NCI-H748 (cell line): ENCODE results near the gene WNT5B.
A peak's percentile ranks its signal among the peaks of the same experiment; 100 is the strongest.

Experiments
- DNase-seq: peaks from one replicate; lab custom pipeline; 2025; ENCODE audit not compliant: unreplicated experiment; lab: John Stamatoyannopoulos, UW

WNT5B gene

DNA sequence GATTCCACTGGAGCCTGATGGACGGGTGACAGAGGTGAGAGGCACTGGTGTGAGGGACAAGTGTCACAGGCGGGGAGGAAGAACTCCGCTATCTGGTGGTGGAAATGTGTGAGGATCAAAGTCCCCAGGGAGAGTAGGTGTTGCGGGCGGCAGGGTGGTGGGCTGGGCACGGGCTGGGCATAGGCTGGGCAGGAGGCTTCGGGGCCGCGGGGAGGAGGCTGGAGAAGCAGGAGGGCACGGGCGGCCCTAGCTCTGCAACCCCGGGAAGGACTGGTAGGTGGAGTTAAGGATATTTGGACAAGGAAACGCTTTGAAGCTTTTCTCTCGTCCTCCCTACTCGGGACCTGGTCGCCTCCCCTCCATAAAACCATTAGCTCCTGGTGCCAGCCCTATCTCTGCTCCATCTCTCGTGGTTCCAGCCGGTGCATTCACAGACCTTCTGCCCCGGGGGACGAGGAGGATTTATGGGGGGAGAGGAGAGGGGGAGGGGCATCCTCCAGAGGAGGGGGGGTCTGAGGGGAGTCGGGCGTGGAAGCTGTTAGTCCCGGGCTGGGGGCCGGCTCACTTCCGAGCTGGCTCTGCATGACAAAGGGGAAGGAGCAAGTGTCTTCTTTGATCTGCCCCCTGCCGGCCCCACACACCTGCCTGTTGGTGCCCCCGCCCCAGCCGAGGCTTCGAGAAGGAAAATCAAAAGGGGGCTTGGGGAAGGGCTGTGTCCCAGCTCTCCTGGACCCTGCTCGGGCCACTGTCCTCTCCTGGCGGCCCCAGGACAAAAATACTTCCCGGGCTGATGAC lies 504 bp downstream of the WNT5B start:
- peak; percentile 46 for DNase-seq

DNA sequence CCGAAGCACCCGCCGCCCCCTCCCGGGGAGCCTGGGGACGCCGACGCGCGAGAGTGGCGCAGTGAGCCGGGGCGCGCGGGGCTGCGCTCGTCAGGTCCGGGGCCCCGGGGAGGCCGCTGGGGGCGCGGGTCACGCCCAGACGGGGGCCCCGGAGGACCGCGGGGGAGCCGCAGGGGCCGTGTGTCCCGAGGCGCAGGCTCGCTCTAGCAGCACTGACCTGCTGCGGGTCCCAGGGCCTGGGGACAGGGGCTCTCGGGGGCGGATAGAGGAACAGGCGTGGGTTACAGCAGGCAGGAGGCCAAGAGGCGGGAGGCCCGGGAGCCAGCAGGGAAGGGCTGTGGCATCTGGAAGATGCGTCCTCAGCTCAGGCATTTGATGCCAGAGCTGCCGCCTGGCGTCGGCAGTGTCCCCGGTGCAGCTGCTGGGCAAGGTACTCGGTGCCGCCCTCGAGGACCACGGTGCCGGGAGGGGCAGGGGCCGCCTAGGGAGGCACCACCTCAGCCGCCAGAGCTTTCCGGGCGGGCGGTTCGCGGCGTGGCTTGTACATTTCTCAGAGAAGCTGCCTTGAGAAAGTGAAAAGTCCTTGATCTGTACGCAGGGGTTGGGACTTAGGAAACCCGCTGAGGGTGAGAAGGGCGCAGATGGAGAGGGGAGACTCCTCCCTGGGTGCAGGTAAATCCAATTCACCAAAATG lies 1.2 kb downstream of the WNT5B start:
- peak; percentile 67 for DNase-seq

DNA sequence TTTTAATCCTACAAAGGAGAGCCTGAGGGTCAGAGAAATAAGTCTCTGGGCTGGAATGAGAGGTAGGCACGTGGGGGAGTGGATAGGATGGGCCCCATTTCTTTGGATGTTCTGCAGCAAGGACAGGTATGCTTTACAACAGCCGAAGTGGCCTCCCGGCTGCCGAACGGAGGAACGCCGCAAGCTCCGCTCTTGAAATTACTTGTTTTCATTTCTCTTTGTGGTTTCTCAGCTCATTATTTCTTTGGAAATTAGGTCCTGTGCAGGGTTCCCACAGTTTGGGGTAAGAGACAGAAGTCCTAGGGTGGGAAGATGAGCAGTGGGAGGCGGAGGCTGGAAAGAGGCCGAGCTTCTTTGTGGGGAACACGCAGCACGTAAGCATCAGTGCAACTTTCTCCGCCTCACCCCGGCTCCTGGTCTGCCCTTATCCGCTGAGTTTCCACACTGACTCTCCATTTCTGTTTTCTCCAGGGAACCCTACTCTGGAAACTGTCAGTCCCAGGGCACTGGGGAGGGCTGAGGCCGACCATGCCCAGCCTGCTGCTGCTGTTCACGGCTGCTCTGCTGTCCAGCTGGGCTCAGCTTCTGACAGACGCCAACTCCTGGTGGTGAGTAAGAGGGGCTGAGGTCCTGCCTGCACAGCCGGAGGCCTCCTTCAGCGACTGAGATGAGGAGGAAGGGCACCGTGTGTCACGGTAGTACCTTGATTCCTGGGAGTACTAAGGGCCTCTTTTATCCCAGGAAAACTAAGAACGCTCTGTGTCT lies 2.0 kb downstream of the WNT5B start:
- DNase-seq, result no peak

- DNase-seq, result no peak
Observed at GRCh38 chr12:1632702-1633101, 3.7 kb downstream of the WNT5B start.

- no peak for DNase-seq
Observed at GRCh38 chr12:1633459-1633858, 4.4 kb downstream of the WNT5B start.

DNA sequence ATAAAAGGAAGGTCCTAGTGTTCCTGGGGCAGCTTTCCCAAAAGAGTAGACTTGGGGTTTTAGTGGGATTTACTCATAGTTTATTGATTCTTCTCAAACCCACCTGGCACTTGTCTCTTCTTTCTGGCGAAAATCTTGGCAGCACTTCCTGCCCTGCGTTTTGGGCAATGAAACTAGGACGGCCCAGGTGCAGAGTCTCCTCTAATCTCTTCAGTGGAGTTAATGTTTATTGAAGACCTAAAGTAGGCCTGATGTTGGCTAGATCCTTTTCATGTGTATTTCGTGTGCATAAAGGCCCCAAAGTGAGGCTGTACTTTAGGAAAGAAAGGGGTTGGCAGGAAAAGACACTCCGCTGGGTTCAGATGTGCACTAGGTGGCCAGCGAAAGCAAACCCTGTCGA lies 5.1 kb downstream of the WNT5B start:
- no peak for DNase-seq

DNA sequence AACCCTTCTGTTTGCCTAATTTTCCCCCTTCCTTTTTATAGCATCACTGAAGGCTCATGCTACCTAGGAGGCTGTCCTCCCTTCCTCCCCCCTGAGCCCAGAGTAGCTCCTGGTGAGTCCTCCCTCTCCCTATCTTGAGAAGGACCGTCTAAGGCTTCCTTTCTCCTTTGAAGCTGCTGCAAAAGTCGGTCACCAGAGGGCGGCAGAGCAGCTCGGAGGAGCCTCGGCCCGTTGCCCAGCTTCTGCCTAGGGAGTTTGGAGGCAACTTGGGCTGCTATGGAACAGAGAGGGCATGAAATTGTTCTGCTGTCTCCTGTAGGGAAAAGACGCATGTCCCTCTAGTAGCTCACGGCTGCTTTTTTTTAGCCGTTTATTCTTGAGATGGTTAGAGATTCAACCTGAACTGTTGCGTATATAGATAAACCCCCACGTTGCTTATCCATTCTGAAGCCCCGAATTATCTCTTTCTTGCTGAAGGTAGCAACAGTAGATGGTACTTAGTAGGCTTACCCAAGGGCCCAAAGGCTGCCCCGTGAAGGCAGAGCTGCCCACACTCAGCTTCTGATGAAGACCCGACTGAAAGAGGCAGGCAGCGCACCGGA lies 5.7 kb downstream of the WNT5B start:
- peak; percentile 61 for DNase-seq

GRCh38 chr12:1635301-1636095 lies 6.5 kb downstream of the WNT5B start:
- no peak for DNase-seq

- DNase-seq, result no peak
Observed at GRCh38 chr12:1638203-1638602, 9.2 kb downstream of the WNT5B start.

DNA sequence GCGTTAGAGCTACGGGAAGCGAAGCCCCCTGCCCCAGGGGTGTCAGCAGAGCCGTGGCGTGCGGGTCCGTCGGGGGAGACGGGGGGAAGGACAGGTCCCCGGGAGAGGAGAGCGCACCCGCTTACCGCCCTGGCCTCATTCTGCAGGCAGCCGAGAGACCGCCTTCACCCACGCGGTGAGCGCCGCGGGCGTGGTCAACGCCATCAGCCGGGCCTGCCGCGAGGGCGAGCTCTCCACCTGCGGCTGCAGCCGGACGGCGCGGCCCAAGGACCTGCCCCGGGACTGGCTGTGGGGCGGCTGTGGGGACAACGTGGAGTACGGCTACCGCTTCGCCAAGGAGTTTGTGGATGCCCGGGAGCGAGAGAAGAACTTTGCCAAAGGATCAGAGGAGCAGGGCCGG lies 10.5 kb downstream of the WNT5B start:
- no peak for DNase-seq

DNA sequence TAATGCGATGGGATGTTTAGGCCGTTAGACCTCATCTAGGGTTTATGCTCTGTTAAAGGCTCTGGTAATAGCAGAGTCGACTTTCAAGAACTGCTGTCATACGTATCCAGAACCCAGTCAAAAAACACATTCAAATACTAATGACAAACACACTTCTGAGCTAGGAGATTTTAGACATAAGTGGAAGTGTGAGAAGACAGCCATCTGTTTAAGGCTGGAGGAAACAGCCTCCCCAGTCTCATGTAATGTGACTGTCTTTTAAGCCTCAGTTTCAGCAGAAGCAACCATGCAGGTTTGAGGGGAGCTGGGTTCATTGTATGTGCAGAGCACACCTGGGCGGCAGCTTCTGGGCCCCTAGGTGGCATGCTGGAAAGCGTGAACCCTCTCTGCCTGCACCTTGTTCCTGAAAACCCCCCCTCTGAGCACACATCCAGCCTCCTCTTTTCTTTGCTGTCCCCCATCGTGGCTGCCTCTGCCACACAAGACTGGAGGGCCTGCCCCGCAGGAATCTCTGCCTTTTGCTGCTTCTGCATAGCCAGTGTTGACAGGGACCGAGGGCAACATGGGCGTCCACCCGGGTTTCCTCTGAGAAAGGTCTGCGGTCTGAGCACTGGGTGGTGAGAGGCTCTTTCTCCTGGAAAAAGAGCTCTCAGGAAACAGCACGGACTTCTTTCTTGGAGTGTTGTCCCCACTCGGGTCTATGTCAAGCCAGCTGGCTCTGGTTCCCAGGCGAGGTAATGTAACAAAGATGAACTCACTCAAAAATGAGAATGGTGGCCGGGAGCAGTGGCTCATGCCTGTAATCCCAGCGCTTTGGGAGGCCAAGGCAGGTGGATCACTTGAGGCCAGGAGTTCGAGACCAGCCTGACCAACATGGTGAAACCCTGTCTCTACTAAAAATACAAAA lies 11.6 kb downstream of the WNT5B start:
- no peak for DNase-seq

- peak; percentile 54 for DNase-seq
Observed at GRCh38 chr12:1642513-1642912, 13.5 kb downstream of the WNT5B start.

GRCh38 chr12:1643043-1643442 lies 14.0 kb downstream of the WNT5B start:
- DNase-seq, result no peak

DNA sequence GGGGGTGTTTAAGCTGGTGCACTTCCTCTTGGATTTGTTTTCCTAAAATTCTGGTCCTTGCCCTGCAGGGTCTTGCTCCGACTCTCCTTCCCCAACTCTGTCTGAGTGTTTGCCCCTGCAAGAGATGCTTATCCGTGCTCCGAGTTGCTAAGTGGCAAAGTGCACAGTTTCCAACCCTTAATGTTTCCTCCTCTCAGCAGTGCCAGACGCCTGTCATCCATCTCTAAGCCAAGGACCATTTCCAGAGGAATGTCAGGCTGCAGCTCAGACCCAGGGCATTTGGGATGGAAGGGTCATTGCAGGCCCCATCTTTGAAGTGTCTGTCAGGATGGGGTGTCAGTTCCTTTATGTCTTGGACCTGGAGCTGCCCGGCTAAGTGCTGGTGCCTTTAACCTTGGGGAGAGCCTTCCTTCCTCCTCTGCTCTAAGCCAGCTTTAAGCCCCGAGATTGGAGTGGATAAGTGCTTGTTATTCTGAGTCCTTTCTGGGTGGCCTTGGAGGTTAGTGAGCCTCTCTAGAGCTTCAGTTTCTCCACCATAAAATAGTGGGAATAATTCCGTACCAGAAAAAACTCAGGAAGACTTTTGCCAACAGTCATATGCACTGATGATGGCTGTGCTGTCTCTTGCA lies 15.0 kb downstream of the WNT5B start:
- DNase-seq, result no peak

DNA sequence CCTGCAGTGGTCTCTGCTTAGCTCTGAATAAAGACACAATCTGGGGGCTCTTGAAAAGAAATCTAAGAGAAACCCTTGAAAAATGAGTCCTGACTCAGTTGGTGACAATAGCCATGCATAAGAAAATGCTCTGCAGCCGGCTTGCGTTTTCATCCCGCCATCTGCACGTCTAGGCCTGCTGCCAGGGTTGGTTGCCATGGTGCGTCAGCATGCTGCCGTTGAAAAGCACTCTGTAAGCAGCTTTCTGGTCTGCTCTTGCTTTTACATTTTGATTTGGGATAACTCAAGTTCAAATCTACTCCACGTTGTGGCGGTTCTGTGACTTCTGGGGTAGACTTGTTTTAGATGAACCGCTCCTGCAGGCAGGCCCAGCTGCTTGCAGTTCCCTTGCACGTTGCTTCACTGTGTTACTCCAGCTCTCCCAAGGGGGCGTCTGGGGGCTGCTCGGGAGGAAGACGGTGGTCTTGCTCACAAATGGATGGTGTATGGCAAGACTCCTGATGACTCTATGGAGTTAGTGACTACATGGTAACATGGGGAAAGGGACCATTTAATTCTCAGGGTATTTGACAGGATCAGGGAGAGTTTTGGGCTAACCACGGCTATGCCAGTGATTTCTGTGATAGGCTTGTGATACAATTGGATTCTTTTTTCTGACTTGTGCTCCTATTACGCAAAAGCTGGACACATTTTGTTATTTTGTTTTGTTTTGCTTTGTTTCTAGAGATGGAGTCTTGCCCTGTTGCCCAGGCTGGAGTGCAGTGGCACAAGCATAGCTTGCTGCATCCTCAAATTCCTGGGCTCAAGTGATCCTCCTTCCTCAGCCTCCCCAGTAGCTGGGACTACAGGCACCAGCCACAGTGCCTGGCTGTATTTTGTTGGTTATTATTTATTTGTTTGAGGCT lies 15.8 kb downstream of the WNT5B start:
- DNase-seq, result peak; percentile 80

DNA sequence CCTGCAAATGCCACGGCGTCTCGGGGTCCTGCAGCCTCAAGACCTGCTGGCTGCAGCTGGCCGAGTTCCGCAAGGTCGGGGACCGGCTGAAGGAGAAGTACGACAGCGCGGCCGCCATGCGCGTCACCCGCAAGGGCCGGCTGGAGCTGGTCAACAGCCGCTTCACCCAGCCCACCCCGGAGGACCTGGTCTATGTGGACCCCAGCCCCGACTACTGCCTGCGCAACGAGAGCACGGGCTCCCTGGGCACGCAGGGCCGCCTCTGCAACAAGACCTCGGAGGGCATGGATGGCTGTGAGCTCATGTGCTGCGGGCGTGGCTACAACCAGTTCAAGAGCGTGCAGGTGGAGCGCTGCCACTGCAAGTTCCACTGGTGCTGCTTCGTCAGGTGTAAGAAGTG lies 16.8 kb downstream of the WNT5B start:
- no peak for DNase-seq

GRCh38 chr12:1646569-1647284 lies 17.7 kb downstream of the WNT5B start:
- DNase-seq, result no peak

- DNase-seq, result no peak
Observed at GRCh38 chr12:1647285-1647669, 18.2 kb downstream of the WNT5B start.
